GM12878 (cell line): ENCODE results near the gene HNF4A. TPM values are rescaled to one million over a fixed set of nuclear protein-coding genes. Genes with fewer than 3 reads are reported as not detected.

Experiments used
- ATAC-seq: fragments of 200-7000 bp; cut with Tn5 transposase; 3 replicates; pipeline ENCODE4 v1.9.1; 2020; ENCODE audit warnings: mild to moderate bottlenecking, moderate library complexity
- BruUV-seq: library from RNA; stranded (reverse); fragments of 400-500 nt; replicated peaks from 2 replicates; lab custom pipeline; 2021; lab: Mats Ljungman, UMichigan
- CTCF ChIA-PET: fragments of 300-600 bp; sonication (Branson Sonifier 250); formaldehyde crosslinking; extraction: SDS; loops from one replicate; lab custom pipeline; 2021; ENCODE audit warnings: inconsistent platforms; lab: Yijun Ruan, JAX
- POLR2A ChIA-PET: fragments of 350-600 bp; formaldehyde crosslinking; extraction: SDS; loops from one replicate; lab custom pipeline; 2021; ENCODE audit warnings: inconsistent platforms; lab: Charles Lee
- RAD21 ChIA-PET: fragments of 300-600 bp; sonication (Branson Sonifier 250); formaldehyde crosslinking; loops from one replicate; lab custom pipeline; 2023; ENCODE audit warnings: antibody characterized with exemption; ENCODE audit not compliant: unreplicated experiment; lab: Charles Lee
- SMC1A ChIA-PET: fragments of 300-600 bp; sonication (Branson Sonifier 250); formaldehyde crosslinking; loops from one replicate; lab custom pipeline; 2023; ENCODE audit not compliant: unreplicated experiment, uncharacterized antibody; lab: Charles Lee
- DNase-seq: peaks from one replicate; pipeline ENCODE4 v3.0.0-alpha.2; 2011; ENCODE audit warnings: low read depth, low spot score
- FAIRE-seq: peaks from 3 replicates; lab custom pipeline; 2011; peaks lifted over from hg19 to GRCh38; lab: Jason Lieb, UNC
- H2AFZ ChIP-seq: 2 replicates; pipeline ENCODE4 v1.6.0; 2011; ENCODE audit warnings: low read depth, low read length, control low read depth; ENCODE audit not compliant: control insufficient read depth
- H3K27ac ChIP-seq: 2 replicates; pipeline ENCODE4 v1.5.1; 2011; ENCODE audit warnings: control low read depth; ENCODE audit not compliant: control insufficient read depth, insufficient read depth
- H3K27me3 ChIP-seq, 2 experiments: replicated peaks in 1 of 2; 2 replicates each; pipeline versions ENCODE4 v1.6.0 to v1.6.1; 2011; ENCODE audit warnings: low read length in 1 of 2; ENCODE audit not compliant: control insufficient read depth in 2 of 2, insufficient read depth in 2 of 2
- H3K36me3 ChIP-seq, 2 experiments: 2 replicates each; pipeline ENCODE4 v1.5.1; 2011; ENCODE audit warnings: low read length in 1 of 2; ENCODE audit not compliant: control insufficient read depth in 2 of 2, insufficient read depth in 2 of 2
- H3K4me1 ChIP-seq: 2 replicates; pipeline ENCODE4 v1.6.1; 2011; ENCODE audit warnings: mild to moderate bottlenecking, low read length, moderate library complexity, mixed read lengths; ENCODE audit not compliant: control insufficient read depth, insufficient read depth
- H3K4me2 ChIP-seq: 2 replicates; pipeline ENCODE4 v1.6.0; 2011; ENCODE audit warnings: control low read depth; ENCODE audit not compliant: control insufficient read depth, insufficient read depth
- H3K4me3 ChIP-seq: fragments of 200-600 bp; sonication (generic); 2 replicates; pipeline ENCODE4 v1.5.1; 2016
- H3K79me2 ChIP-seq: 2 replicates; pipeline ENCODE4 v1.6.0; 2011; ENCODE audit warnings: low read length; ENCODE audit not compliant: control insufficient read depth, insufficient read depth
- H3K9ac ChIP-seq: 2 replicates; pipeline ENCODE4 v1.8.0; 2011; ENCODE audit warnings: low read length, control low read depth, mixed read lengths; ENCODE audit not compliant: control insufficient read depth, insufficient read depth
- H3K9me3 ChIP-seq: replicated peaks from 3 replicates; pipeline ENCODE4 v1.5.1; 2011; ENCODE audit warnings: mild to moderate bottlenecking, low read length; ENCODE audit not compliant: control insufficient read depth, insufficient read depth
- H4K20me1 ChIP-seq: 2 replicates; pipeline ENCODE4 v1.6.0; 2011; ENCODE audit not compliant: control insufficient read depth, insufficient read depth
- ASH2L ChIP-seq: fragments of 300-600, 200-600 bp; sonication (generic); IDR thresholded peaks from 2 replicates; pipeline ENCODE4 v1.6.1; 2017; ENCODE audit warnings: low read depth, mild to moderate bottlenecking, borderline replicate concordance
- DPF2 ChIP-seq: fragments of 450-650 bp; IDR thresholded peaks from 2 replicates; pipeline ENCODE4 v1.6.1; 2017; ENCODE audit warnings: mild to moderate bottlenecking
- EED ChIP-seq: sonication (generic); IDR thresholded peaks from 2 replicates; pipeline ENCODE4 v1.6.1; 2016; ENCODE audit warnings: antibody characterized with exemption, low read depth
- EZH2 ChIP-seq: IDR thresholded peaks from 2 replicates; pipeline ENCODE4 v1.6.1; 2012; ENCODE audit warnings: low read depth, mild to moderate bottlenecking, control low read depth, inconsistent platforms, low read length, borderline replicate concordance; ENCODE audit not compliant: control insufficient read depth
- MEF2B ChIP-seq: fragments of 450-650 bp; IDR thresholded peaks from 2 replicates; pipeline ENCODE4 v1.6.1; 2018; ENCODE audit warnings: mild to moderate bottlenecking, moderate library complexity; ENCODE audit not compliant: partially characterized antibody, poor library complexity, severe bottlenecking
- NFXL1 ChIP-seq: fragments of 450-650 bp; IDR thresholded peaks from 2 replicates; pipeline ENCODE4 v1.6.1; 2017; ENCODE audit warnings: antibody characterized with exemption, mild to moderate bottlenecking, borderline replicate concordance
- NRF1 ChIP-seq: conservative IDR thresholded peaks from 2 replicates; pipeline ENCODE4 v1.6.1; 2011; ENCODE audit warnings: mild to moderate bottlenecking, low read depth, low read length, improper control_type of control experiment
- POLR2AphosphoS5 ChIP-seq: IDR thresholded peaks from 2 replicates; pipeline ENCODE4 v1.6.1; 2011; ENCODE audit warnings: mild to moderate bottlenecking, low read length, inconsistent platforms
- WGBS: methylation state at CpG from one replicate; pipeline ENCODE4 v1.1.6; 2016; ENCODE audit warnings: low lambda C conversion rate; ENCODE audit not compliant: insufficient replicate concordance, insufficient coverage; ENCODE audit errors: missing lambda C conversion rate; 5-methylcytosine and 5-hydroxymethylcytosine counted together
- in situ Hi-C: fragments of 300-500 bp; cut with MboI; formaldehyde crosslinking; loops from 9 replicates; pipeline ENCODE4 v1.14.3; 2018; ENCODE audit warnings: mixed read lengths
- intact Hi-C: fragments of 100-400 bp; cut with micrococcal nuclease; formaldehyde crosslinking; loops from one replicate; pipeline ENCODE4 v1.14.2; 2022; ENCODE audit not compliant: unreplicated experiment
- polyA plus RNA-seq, 11 experiments: library from polyadenylated mRNA; depleted of rRNA in 4 of 11; unstranded in 6 of 11; stranded (reverse) in 5 of 11; fragments of >200 nt; fragmentation: Nextera tagmentation in 4 of 11; fragmentation: Illumina TruSeq in 1 of 11; extraction: Ambion mirVana in 4 of 11; extraction: Trizol in 1 of 11; gene quantifications; 1 replicate in 1 of 11; 2 replicates in 10 of 11; pipeline versions ENCODE4 v1.2.1 to v1.2.3, GENCODE V29; 2011 to 2016; ENCODE audit warnings: inconsistent platforms in 2 of 11, missing spikeins in 2 of 11, low read depth in 1 of 11
- total RNA-seq, 4 experiments: library from RNA; depleted of rRNA in 3 of 4; stranded (reverse); fragments of >200 nt in 3 of 4; fragmentation: Illumina TruSeq in 1 of 4; extraction: Trizol in 1 of 4; gene quantifications; 2 replicates each; pipeline versions ENCODE4 v1.2.1 to v1.2.3, GENCODE V29; 2013 to 2021
- TF ChIP-seq, protein P1 (sequence below): fragments of 450-650 bp; IDR thresholded peaks from 2 replicates; pipeline ENCODE4 v1.6.1; 2017; ENCODE audit warnings: low read depth, mild to moderate bottlenecking, moderate library complexity
- TF ChIP-seq, protein P2 (sequence below): fragments of 450-650 bp; IDR thresholded peaks from 2 replicates; pipeline ENCODE4 v1.6.1; 2017; ENCODE audit warnings: mild to moderate bottlenecking
- TF ChIP-seq, protein P3 (sequence below): IDR thresholded peaks from 2 replicates; pipeline ENCODE4 v1.6.1; 2011; ENCODE audit warnings: borderline replicate concordance, low read depth, mild to moderate bottlenecking, moderate library complexity, low read length; ENCODE audit not compliant: insufficient read depth, poor library complexity, severe bottlenecking

Gene HNF4A
- total and polyA plus RNA-seq, 10 of the 15 experiments (the other 5 are each of a cell fraction or from before 2014, with no cell fraction given) = 0.21 TPM; not detected in 9

DNA sequence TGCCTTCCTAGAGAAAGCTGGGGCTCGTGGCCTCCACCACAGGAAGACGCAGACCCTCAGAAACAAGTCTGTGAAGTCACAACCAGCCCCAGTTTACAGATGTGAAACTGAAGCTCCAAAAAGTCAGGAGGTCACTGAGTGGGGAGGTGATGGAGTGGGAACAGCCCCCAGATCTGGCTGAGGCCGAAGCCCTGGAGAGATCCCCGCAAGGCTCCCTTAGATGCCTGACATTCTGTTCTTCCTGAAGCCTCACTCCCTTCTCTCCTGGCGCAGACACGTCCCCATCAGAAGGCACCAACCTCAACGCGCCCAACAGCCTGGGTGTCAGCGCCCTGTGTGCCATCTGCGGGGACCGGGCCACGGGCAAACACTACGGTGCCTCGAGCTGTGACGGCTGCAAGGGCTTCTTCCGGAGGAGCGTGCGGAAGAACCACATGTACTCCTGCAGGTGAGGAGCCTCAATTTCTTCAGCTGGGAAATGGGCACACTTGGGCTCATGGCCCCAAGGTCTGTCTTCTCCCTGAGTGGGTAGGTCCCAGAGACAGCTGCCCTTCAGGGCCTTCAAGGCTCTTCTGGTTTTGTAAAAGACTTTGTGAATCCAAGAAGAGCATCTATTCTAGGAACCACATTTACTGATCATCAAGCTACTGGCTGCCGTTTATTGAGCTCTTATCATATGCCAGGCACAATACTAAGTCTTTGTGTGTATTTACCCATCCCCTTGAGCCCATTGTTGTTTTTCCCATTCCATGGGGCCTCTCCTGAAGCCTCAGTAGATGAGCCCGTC lies 50.5 kb downstream of the HNF4A start:
- no peak overlapping the region for H3K4me3 ChIP-seq
- H3K4me2 ChIP-seq = no peak overlapping the region
- FAIRE-seq (no peak), ATAC-seq (no peak), DNase-seq (no peak)
- no peak overlapping the region for H2AFZ ChIP-seq
- CTCF ChIA-PET = interaction anchor here (1.1 kb wide), 1 partner anchor 18 kb away, joined by 3 read pairs; no protein-coding TSS in a partner anchor
- H3K27ac ChIP-seq = no peak overlapping the region
- H3K36me3 ChIP-seq = no peaks in the 10 kb centered on the region
- SMC1A ChIA-PET = no interaction called here
- H3K9me3 ChIP-seq = no peaks in the 10 kb centered on the region
- 62% methylated on average over 20 of the region's 20 CpGs for WGBS
- no peaks in the 10 kb centered on the region for H3K4me1 ChIP-seq
- in situ Hi-C loops (no loop called here), intact Hi-C loops (no loop called here)
- BruUV-seq = no TSS peak
- H3K9ac ChIP-seq = no peak overlapping the region
- POLR2A ChIA-PET = interaction anchor here (0.5 kb wide), 1 partner anchor 8 kb away, joined by 5 read pairs; no protein-coding TSS in a partner anchor
- peaks cover 0 to 1% of the 10 kb centered on the region in 2 experiments; a peak in 2 of 4 replicates for H3K27me3 ChIP-seq
- H4K20me1 ChIP-seq = no peaks in the 10 kb centered on the region
- H3K79me2 ChIP-seq = no peaks in the 10 kb centered on the region
- RAD21 ChIA-PET = no interaction called here
- TF ChIP-seq POLR2AphosphoS5 (no peak), ASH2L (no peak), DPF2 (no peak), EZH2 (no peak), EED (no peak), MEF2B (no peak), NFXL1 (no peak), NRF1 (no peak)
- TF ChIP-seq, protein P1, sequence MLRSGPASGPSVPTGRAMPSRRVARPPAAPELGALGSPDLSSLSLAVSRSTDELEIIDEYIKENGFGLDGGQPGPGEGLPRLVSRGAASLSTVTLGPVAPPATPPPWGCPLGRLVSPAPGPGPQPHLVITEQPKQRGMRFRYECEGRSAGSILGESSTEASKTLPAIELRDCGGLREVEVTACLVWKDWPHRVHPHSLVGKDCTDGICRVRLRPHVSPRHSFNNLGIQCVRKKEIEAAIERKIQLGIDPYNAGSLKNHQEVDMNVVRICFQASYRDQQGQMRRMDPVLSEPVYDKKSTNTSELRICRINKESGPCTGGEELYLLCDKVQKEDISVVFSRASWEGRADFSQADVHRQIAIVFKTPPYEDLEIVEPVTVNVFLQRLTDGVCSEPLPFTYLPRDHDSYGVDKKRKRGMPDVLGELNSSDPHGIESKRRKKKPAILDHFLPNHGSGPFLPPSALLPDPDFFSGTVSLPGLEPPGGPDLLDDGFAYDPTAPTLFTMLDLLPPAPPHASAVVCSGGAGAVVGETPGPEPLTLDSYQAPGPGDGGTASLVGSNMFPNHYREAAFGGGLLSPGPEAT = no peak
- TF ChIP-seq, protein P2, sequence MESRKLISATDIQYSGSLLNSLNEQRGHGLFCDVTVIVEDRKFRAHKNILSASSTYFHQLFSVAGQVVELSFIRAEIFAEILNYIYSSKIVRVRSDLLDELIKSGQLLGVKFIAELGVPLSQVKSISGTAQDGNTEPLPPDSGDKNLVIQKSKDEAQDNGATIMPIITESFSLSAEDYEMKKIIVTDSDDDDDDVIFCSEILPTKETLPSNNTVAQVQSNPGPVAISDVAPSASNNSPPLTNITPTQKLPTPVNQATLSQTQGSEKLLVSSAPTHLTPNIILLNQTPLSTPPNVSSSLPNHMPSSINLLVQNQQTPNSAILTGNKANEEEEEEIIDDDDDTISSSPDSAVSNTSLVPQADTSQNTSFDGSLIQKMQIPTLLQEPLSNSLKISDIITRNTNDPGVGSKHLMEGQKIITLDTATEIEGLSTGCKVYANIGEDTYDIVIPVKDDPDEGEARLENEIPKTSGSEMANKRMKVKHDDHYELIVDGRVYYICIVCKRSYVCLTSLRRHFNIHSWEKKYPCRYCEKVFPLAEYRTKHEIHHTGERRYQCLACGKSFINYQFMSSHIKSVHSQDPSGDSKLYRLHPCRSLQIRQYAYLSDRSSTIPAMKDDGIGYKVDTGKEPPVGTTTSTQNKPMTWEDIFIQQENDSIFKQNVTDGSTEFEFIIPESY = no peak
- TF ChIP-seq, protein P3, sequence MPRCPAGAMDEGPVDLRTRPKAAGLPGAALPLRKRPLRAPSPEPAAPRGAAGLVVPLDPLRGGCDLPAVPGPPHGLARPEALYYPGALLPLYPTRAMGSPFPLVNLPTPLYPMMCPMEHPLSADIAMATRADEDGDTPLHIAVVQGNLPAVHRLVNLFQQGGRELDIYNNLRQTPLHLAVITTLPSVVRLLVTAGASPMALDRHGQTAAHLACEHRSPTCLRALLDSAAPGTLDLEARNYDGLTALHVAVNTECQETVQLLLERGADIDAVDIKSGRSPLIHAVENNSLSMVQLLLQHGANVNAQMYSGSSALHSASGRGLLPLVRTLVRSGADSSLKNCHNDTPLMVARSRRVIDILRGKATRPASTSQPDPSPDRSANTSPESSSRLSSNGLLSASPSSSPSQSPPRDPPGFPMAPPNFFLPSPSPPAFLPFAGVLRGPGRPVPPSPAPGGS = no peak
